ENCODE measurements around the gene EXOC4. TPM values are rescaled to one million over a fixed set of nuclear protein-coding genes. Genes with fewer than 3 reads are reported as not detected.

EXOC4 gene
- total and polyA plus RNA-seq, 7 donors, result 16.4 to 76.7 (median 50.7) TPM

Small RNA genes lying within 50 kb of the gene (small RNA-seq; reads per million reads assigned to genes)
- gene MIR6133, result 0 reads per million in 3 donors

Other genes starting within 250 kb of the EXOC4 start
- gene CHCHD3, start 171.0 kb upstream of the EXOC4 start, total RNA-seq, result 10 to 100 TPM; 61.7 to 71.7 (median 63.0) TPM
- 10 to 100 TPM; 63.7 to 93.4 (median 69.4) TPM for gene CHCHD3, start 171.0 kb upstream of the EXOC4 start, polyA plus RNA-seq

Measured in sigmoid colon (tissue), 7 donors.